Gastroesophageal sphincter (tissue), 4 donors: ENCODE data around the gene SV2C. TPM values are rescaled to one million over a fixed set of nuclear protein-coding genes. Genes with fewer than 3 reads are reported as not detected.

ENCODE experiments used
- ATAC-seq: fragments of 150-250 bp; one replicate; pipeline ENCODE4 v1.9.1; 2016; ENCODE audit warnings: mild to moderate bottlenecking, moderate library complexity
- H3K27ac ChIP-seq, 4 donors: fragments of 200-600 bp; sonication (generic) in 3 of 4; 1 replicate in 3 of 4; 2 replicates in 1 of 4; pipeline ENCODE4 v1.5.1; 2016 to 2019
- H3K27me3 ChIP-seq: fragments of 200-600 bp; sonication (generic); one replicate; pipeline ENCODE4 v1.5.1; 2019
- H3K36me3 ChIP-seq, 2 donors: fragments of 200-600 bp; sonication (generic); one replicate each; pipeline ENCODE4 v1.5.1; 2019; ENCODE audit warnings: control low read depth in 1 of 2
- H3K4me1 ChIP-seq, 3 donors: fragments of 200-600 bp; sonication (generic); 1 replicate in 2 of 3; 2 replicates in 1 of 3; pipeline ENCODE4 v1.5.1; 2016 to 2019; ENCODE audit warnings: control low read depth in 2 of 3
- H3K4me3 ChIP-seq, 2 donors: fragments of 200-600 bp; sonication (generic); one replicate each; pipeline ENCODE4 v1.5.1; 2019; ENCODE audit warnings: mild to moderate bottlenecking in 1 of 2, moderate library complexity in 1 of 2
- H3K9me3 ChIP-seq, 3 donors: fragments of 200-600 bp; sonication (generic); one replicate each; pipeline ENCODE4 v1.5.1; 2017 to 2019; ENCODE audit warnings: control low read depth in 2 of 3
- EP300 ChIP-seq: sonication (generic); formaldehyde crosslinking; IDR thresholded peaks from one replicate; pipeline ENCODE4 v1.6.1; 2017; ENCODE audit warnings: antibody characterized with exemption, mild to moderate bottlenecking
- POLR2A ChIP-seq, 2 donors: fragments of 450-650 bp; IDR thresholded peaks; one replicate each; pipeline ENCODE4 v1.6.1; 2017; ENCODE audit warnings: antibody characterized with exemption in 2 of 2, mild to moderate bottlenecking in 2 of 2, moderate library complexity in 1 of 2
- POLR2AphosphoS5 ChIP-seq: sonication (generic); formaldehyde crosslinking; IDR thresholded peaks from one replicate; pipeline ENCODE4 v1.6.1; 2017; ENCODE audit warnings: antibody characterized with exemption
- WGBS, 2 donors: methylation state at CpG; one replicate each; pipeline ENCODE4 v1.1.5; 2018; ENCODE audit warnings: low coverage in 1 of 2; 5-methylcytosine and 5-hydroxymethylcytosine counted together
- total RNA-seq, 4 donors: library from RNA; depleted of rRNA; stranded (reverse); fragments of >200 nt; gene quantifications; one replicate each; pipeline ENCODE4 v1.1.0, GENCODE V29; 2016
- TF ChIP-seq, protein P1 (sequence below), 4 experiments: fragments of 200-600 bp in 2 of 4; fragments of 450-650 bp in 2 of 4; sonication (generic) in 1 of 4; IDR thresholded peaks; one replicate each; pipeline ENCODE4 v1.5.1; 2017 to 2019; ENCODE audit warnings: antibody characterized with exemption in 4 of 4, mild to moderate bottlenecking in 2 of 4, moderate library complexity in 2 of 4

Gene SV2C
- total RNA-seq, 4 donors from 2014 or later = 0.16 to 0.67 (median 0.39) TPM

DNA sequence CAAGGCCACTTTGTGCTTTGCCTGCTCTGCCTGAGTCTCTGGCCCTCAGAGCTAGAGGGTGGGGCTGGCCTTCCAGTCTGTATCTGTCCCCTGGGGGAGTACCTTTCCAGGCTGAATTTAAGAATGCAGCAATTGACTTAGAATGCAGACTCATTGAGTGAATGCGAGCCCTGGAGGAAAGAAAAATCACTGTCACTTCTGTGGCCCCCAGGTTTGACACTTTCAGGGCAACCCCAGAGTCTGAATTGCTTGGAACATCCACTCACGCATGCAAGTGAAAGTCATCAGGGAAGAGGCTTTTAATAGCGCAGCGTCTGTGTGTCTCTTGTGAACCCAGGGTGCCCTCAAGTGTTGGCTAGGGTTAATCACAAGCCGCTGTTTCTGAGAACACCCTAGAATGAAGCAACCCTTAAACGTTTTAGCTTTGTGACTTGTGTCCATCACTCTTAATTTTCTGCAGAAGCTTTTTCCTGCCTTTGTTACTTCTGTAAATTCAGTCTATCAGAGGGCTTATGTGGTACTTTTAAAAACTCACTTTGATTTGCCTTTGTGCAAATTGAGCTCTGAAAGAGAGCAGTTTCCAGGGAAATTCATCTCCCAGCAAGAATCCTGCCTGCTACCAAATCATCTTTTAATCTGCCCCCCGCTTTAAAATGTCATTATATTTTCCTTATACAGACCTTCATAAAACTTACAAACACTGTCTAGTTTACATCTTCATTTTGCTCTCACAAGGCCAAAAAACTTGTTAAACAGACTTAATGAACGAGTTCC, 173.1 kb downstream of the SV2C start:
- ATAC-seq = peak; percentile 71

DNA sequence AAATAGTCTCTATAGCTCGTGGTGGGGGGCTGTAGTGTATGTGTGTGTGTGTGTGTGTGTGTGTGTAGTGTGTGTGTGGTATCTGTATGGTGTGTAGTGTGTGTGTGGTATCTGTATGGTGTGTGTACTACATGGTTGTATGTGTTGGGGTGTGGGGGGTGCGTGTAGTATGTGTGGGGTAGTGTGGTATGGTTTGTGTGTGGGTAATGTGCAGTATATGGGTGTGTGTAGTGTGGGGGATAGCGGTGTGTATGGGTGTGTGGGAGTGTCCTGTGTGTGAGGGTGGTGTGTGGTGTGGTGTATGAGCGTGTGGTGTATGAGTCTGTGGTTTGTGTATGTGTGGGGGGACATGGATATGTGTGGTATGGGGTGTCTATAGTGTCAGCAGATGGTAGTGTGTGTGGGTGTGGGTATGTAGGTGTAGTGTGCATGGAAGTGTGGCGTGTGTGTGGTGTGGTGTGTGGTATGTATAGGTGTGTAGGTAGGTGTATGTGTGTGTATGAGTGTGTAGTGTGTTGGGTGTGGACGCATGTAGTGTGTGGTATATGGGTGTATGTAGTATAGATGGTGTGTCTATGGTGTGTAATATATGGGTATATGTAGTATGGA, 174.1 kb downstream of the SV2C start:
- TF ChIP-seq POLR2AphosphoS5 (no peak), POLR2A (IDR thresholded peaks at IDR 0.05) (no peak), EP300 (no peak)
- TF ChIP-seq, protein P1, sequence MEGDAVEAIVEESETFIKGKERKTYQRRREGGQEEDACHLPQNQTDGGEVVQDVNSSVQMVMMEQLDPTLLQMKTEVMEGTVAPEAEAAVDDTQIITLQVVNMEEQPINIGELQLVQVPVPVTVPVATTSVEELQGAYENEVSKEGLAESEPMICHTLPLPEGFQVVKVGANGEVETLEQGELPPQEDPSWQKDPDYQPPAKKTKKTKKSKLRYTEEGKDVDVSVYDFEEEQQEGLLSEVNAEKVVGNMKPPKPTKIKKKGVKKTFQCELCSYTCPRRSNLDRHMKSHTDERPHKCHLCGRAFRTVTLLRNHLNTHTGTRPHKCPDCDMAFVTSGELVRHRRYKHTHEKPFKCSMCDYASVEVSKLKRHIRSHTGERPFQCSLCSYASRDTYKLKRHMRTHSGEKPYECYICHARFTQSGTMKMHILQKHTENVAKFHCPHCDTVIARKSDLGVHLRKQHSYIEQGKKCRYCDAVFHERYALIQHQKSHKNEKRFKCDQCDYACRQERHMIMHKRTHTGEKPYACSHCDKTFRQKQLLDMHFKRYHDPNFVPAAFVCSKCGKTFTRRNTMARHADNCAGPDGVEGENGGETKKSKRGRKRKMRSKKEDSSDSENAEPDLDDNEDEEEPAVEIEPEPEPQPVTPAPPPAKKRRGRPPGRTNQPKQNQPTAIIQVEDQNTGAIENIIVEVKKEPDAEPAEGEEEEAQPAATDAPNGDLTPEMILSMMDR (IDR thresholded peaks at IDR 0.05) = no peak
- no peaks in the 10 kb centered on the region for H3K27me3 ChIP-seq
- no peak overlapping the region for H3K27ac ChIP-seq
- H3K9me3 ChIP-seq = no peaks in the 10 kb centered on the region
- H3K36me3 ChIP-seq = no peaks in the 10 kb centered on the region
- peaks cover 0 to 7% (median 0%) of the 10 kb centered on the region in 3 donors for H3K4me1 ChIP-seq
- WGBS, 2 donors = 78 to 80% methylated on average over 5 to 6 of the region's 6 CpGs
- no peak for ATAC-seq
- H3K4me3 ChIP-seq = no peak overlapping the region

More for the DNA sequence above, 173.1 kb downstream of the SV2C start:
- Histone ChIP-seq H3K4me3 (no peak overlapping the region), H3K27me3 (no peaks in the 10 kb centered on the region), H3K4me1 (peaks cover 0 to 7% (median 0%) of the 10 kb centered on the region in 3 donors), H3K36me3 (no peaks in the 10 kb centered on the region), H3K9me3 (no peaks in the 10 kb centered on the region), H3K27ac (no peak overlapping the region)
- WGBS, 2 donors = 13 to 24% methylated on average over 7 of the region's 8 CpGs
- TF ChIP-seq EP300 (no peak), POLR2A (IDR thresholded peaks at IDR 0.05) (no peak), POLR2AphosphoS5 (no peak)
- TF ChIP-seq, protein P1 (IDR thresholded peaks at IDR 0.05) = peak in 3 of 4 experiments; percentile 29 to 60 (median 29)

DNA sequence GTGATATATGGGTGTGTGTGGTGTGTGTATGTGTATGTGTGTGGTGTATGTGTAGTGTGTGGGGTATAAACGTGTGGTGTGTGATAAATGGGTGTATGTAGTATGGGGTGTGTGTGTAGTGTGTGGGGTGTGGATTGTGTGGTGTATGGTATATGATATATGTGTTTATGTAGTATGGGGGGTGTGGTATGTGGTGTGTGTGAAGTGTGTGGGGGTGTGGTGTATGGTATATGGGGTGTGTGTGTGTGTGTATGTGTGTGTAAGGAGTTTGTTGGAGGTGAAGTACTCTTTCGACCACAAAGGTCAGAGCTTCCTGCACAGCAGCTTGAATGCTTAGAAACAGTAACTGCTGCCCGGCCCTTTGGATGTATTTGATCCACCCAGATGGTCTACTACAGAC, 174.7 kb downstream of the SV2C start:
- no peak for TF ChIP-seq POLR2A (IDR thresholded peaks at IDR 0.05)
- TF ChIP-seq POLR2AphosphoS5 = no peak
- TF ChIP-seq EP300 = no peak
- TF ChIP-seq, protein P1 (IDR thresholded peaks at IDR 0.05) = no peak
- H3K4me1 ChIP-seq = peaks cover 0 to 7% (median 0%) of the 10 kb centered on the region in 3 donors
- H3K36me3 ChIP-seq = no peaks in the 10 kb centered on the region
- H3K27me3 ChIP-seq = no peaks in the 10 kb centered on the region
- 60 to 73% methylated on average over 3 of the region's 3 CpGs for WGBS, 2 donors
- no peak overlapping the region for H3K4me3 ChIP-seq
- no peak overlapping the region for H3K27ac ChIP-seq
- no peak for ATAC-seq
- H3K9me3 ChIP-seq = no peaks in the 10 kb centered on the region

DNA sequence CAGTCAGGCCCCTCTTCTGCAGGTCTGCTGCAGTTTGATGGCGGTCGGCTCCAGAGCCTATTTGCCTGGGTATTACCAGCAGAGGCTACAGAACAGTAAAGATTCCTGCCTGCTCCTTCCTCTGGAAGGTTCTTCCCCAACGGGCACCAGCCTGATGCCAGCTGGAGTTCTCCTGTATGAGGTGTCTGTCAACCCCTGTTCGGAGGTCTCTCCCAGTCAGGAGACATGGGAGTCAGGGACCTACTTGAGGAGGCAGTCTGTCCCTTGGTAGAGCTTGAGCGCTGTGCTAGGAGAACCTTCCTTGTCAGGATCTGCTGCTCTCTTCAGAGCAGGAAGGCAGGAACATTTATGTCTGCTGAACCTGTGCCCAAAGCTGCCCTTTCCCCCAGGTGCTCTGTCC, 181.5 kb downstream of the SV2C start:
- no peak for TF ChIP-seq POLR2AphosphoS5
- TF ChIP-seq EP300 = no peak
- no peak for TF ChIP-seq POLR2A (IDR thresholded peaks at IDR 0.05)
- TF ChIP-seq, protein P1 (IDR thresholded peaks at IDR 0.05) = no peak
- Histone ChIP-seq H3K27me3 (peaks cover 10% of the 10 kb centered on the region), H3K36me3 (no peaks in the 10 kb centered on the region), H3K4me1 (no peaks in the 10 kb centered on the region), H3K9me3 (no peaks in the 10 kb centered on the region), H3K4me3 (no peak overlapping the region), H3K27ac (no peak overlapping the region)
- 71% methylated on average over 4 of the region's 5 CpGs; no CpG with 5 or more reads in 1 of the 2 donors for WGBS, 2 donors
- ATAC-seq = no peak
